NB4 (cell line): ENCODE results near the gene PRRX2.

ENCODE experiments used
- MYC ChIP-seq: IDR thresholded peaks from 2 replicates; pipeline ENCODE4 v1.6.1; 2011; ENCODE audit warnings: low read depth, low read length
- POLR2A ChIP-seq: IDR thresholded peaks from 2 replicates; pipeline ENCODE4 v1.6.1; 2011; ENCODE audit warnings: mild to moderate bottlenecking; ENCODE audit not compliant: insufficient read length; ENCODE audit errors: extremely low read depth
- TF ChIP-seq, protein P1 (sequence below): IDR thresholded peaks from one replicate; pipeline ENCODE4 v1.5.1; 2012; ENCODE audit warnings: low read depth, low read length
- TF ChIP-seq, protein P2 (sequence below): IDR thresholded peaks from 2 replicates; pipeline ENCODE4 v1.6.1; 2011; ENCODE audit warnings: low read depth, low read length

DNA sequence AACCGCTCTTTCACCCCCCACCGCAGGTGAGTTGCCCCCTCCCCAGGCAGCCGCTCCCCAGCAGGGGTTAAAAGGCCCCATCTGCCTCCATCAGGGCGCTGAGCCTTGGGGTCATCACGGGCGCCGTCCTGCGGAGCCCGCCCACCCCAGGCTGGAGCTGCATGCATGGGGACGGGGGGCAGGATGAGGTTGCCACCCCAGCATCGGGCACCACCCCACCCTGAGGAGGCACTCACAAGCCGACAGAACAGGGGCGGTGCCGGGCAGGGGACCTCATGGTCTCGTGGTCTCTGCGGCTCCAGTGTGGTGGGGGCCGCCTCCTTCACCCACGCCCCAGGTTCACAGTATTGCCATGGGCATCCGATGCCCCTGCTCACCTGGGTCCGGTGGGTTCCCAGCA is 70.9 kb downstream of the PRRX2 start:
- no peak for TF ChIP-seq MYC
- TF ChIP-seq, protein P1, sequence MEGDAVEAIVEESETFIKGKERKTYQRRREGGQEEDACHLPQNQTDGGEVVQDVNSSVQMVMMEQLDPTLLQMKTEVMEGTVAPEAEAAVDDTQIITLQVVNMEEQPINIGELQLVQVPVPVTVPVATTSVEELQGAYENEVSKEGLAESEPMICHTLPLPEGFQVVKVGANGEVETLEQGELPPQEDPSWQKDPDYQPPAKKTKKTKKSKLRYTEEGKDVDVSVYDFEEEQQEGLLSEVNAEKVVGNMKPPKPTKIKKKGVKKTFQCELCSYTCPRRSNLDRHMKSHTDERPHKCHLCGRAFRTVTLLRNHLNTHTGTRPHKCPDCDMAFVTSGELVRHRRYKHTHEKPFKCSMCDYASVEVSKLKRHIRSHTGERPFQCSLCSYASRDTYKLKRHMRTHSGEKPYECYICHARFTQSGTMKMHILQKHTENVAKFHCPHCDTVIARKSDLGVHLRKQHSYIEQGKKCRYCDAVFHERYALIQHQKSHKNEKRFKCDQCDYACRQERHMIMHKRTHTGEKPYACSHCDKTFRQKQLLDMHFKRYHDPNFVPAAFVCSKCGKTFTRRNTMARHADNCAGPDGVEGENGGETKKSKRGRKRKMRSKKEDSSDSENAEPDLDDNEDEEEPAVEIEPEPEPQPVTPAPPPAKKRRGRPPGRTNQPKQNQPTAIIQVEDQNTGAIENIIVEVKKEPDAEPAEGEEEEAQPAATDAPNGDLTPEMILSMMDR: no peak
- TF ChIP-seq POLR2A: no peak
- TF ChIP-seq, protein P2, sequence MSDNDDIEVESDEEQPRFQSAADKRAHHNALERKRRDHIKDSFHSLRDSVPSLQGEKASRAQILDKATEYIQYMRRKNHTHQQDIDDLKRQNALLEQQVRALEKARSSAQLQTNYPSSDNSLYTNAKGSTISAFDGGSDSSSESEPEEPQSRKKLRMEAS: no peak
